Neural crest cell (in vitro differentiated cells): ENCODE results near the gene GLB1L. TPM values are rescaled to one million over a fixed set of nuclear protein-coding genes. Genes with fewer than 3 reads are reported as not detected.

Experiments
- DNase-seq: peaks from one replicate; pipeline ENCODE4 v3.0.0; 2021; ENCODE audit warnings: low read depth, mixed read lengths, low spot score
- H3K27ac Mint-ChIP-seq: one replicate; pipeline ENCODE4 v1.8.0; 2021; ENCODE audit warnings: mild to moderate bottlenecking, mixed read lengths; ENCODE audit not compliant: unreplicated experiment
- H3K27me3 Mint-ChIP-seq: 2 replicates; pipeline ENCODE4 v1.8.0; 2021; ENCODE audit warnings: low read depth, mild to moderate bottlenecking, mixed read lengths
- H3K36me3 Mint-ChIP-seq: 2 replicates; pipeline ENCODE4 v1.8.0; 2021; ENCODE audit warnings: low read depth, mild to moderate bottlenecking, mixed read lengths
- H3K4me1 Mint-ChIP-seq: 2 replicates; pipeline ENCODE4 v1.8.0; 2021; ENCODE audit warnings: mixed read lengths
- H3K4me3 Mint-ChIP-seq: one replicate; pipeline ENCODE4 v1.8.0; 2021; ENCODE audit warnings: mild to moderate bottlenecking, mixed read lengths
- H3K9me3 Mint-ChIP-seq: 2 replicates; pipeline ENCODE4 v1.8.0; 2021; ENCODE audit warnings: mixed read lengths
- total RNA-seq: library from RNA; stranded (reverse); gene quantifications from 2 replicates; pipeline ENCODE4 v1.2.1, GENCODE V29; 2021
- TF ChIP-seq, protein P1 (sequence below): fragments of 200-600 bp; sonication (generic); conservative IDR thresholded peaks from 2 replicates; pipeline ENCODE4 v1.5.0; 2021; ENCODE audit warnings: antibody characterized with exemption, mild to moderate bottlenecking

GLB1L gene
- total RNA-seq, 1 donor from 2014 or later = 11.2 TPM

GRCh38 chr2:219207884-219208740, 37.1 kb downstream of the GLB1L start:
- H3K4me3 Mint-ChIP-seq = peak overlapping the region; percentile 92
- TF ChIP-seq, protein P1, sequence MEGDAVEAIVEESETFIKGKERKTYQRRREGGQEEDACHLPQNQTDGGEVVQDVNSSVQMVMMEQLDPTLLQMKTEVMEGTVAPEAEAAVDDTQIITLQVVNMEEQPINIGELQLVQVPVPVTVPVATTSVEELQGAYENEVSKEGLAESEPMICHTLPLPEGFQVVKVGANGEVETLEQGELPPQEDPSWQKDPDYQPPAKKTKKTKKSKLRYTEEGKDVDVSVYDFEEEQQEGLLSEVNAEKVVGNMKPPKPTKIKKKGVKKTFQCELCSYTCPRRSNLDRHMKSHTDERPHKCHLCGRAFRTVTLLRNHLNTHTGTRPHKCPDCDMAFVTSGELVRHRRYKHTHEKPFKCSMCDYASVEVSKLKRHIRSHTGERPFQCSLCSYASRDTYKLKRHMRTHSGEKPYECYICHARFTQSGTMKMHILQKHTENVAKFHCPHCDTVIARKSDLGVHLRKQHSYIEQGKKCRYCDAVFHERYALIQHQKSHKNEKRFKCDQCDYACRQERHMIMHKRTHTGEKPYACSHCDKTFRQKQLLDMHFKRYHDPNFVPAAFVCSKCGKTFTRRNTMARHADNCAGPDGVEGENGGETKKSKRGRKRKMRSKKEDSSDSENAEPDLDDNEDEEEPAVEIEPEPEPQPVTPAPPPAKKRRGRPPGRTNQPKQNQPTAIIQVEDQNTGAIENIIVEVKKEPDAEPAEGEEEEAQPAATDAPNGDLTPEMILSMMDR = no peak
- peaks cover 3% of the 10 kb centered on the region for H3K27me3 Mint-ChIP-seq
- H3K36me3 Mint-ChIP-seq = peaks cover 4% of the 10 kb centered on the region
- H3K4me1 Mint-ChIP-seq = peaks cover 21% of the 10 kb centered on the region
- peaks cover 2% of the 10 kb centered on the region for H3K9me3 Mint-ChIP-seq
- DNase-seq = no peak
- H3K27ac Mint-ChIP-seq = peak overlapping the region; percentile 92

GRCh38 chr2:219207134-219207883, 37.9 kb downstream of the GLB1L start:
- H3K36me3 Mint-ChIP-seq = peaks cover 4% of the 10 kb centered on the region
- TF ChIP-seq, protein P1 = no peak

GRCh38 chr2:219206328-219207133, 38.7 kb downstream of the GLB1L start, which contains the start of gene ZFAND2B:
TSS of gene ZFAND2B (plus strand) at chr2:219206782. CDS start at chr2:219206988, 206 bp downstream.
- peak within 1 kb of the TSS; percentile 92 for H3K4me3 Mint-ChIP-seq
- peaks cover 3% of the 10 kb centered on the region for H3K27me3 Mint-ChIP-seq
- peaks cover 4% of the 10 kb centered on the region for H3K36me3 Mint-ChIP-seq
- TF ChIP-seq, protein P1 = peak; percentile 39
- H3K9me3 Mint-ChIP-seq = peaks cover 2% of the 10 kb centered on the region
- DNase-seq = peak; percentile 89
- peak within 1 kb of the TSS; percentile 96 for H3K27ac Mint-ChIP-seq
- H3K4me1 Mint-ChIP-seq = peaks cover 21% of the 10 kb centered on the region

More at GRCh38 chr2:219207134-219207883, 37.9 kb downstream of the GLB1L start:
- Mint-ChIP-seq H3K27ac (peak overlapping the region; percentile 64), H3K9me3 (peaks cover 2% of the 10 kb centered on the region), H3K27me3 (peaks cover 3% of the 10 kb centered on the region), H3K4me3 (peak overlapping the region; percentile 92), H3K4me1 (peaks cover 21% of the 10 kb centered on the region)
- DNase-seq = no peak

DNA sequence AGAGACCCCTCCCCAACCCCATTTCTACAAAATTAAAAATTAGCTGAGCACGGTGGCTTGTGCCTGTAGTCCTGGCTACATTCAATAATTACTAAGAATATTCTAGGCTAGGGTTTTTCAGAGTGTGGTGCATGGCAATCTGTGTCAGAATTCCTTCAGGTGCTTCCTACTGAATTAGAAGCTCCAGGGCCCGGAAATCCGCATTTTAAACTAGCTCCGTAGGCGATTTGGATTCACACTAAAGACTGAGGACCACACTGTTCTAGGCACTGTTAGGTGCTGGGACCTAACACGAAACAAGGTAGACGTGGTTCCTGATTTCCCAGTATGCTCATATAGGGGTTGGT, 39.3 kb downstream of the GLB1L start:
- H3K36me3 Mint-ChIP-seq = peaks cover 4% of the 10 kb centered on the region
- H3K4me1 Mint-ChIP-seq = peaks cover 23% of the 10 kb centered on the region
- peaks cover 4% of the 10 kb centered on the region for H3K9me3 Mint-ChIP-seq
- H3K4me3 Mint-ChIP-seq = peak overlapping the region; percentile 92
- DNase-seq = no peak
- H3K27ac Mint-ChIP-seq = peak overlapping the region; percentile 96
- peaks cover 3% of the 10 kb centered on the region for H3K27me3 Mint-ChIP-seq
- TF ChIP-seq, protein P1 = no peak

- TF ChIP-seq, protein P1 = no peak
- Mint-ChIP-seq H3K27ac (no peak overlapping the region), H3K4me3 (peak overlapping the region; percentile 67), H3K27me3 (peaks cover 3% of the 10 kb centered on the region), H3K36me3 (peaks cover 9% of the 10 kb centered on the region), H3K4me1 (peaks cover 29% of the 10 kb centered on the region), H3K9me3 (peaks cover 7% of the 10 kb centered on the region)
- no peak for DNase-seq
Measured at GRCh38 chr2:219205165-219205538, 40.1 kb downstream of the GLB1L start.
